GM18526 (cell line): ENCODE results near the gene IFT20.

Experiments
- POLR2A ChIP-seq: IDR thresholded peaks from 3 replicates; pipeline ENCODE4 v1.6.1; 2011; ENCODE audit not compliant: insufficient read length; ENCODE audit errors: extremely low read depth

Gene IFT20

DNA sequence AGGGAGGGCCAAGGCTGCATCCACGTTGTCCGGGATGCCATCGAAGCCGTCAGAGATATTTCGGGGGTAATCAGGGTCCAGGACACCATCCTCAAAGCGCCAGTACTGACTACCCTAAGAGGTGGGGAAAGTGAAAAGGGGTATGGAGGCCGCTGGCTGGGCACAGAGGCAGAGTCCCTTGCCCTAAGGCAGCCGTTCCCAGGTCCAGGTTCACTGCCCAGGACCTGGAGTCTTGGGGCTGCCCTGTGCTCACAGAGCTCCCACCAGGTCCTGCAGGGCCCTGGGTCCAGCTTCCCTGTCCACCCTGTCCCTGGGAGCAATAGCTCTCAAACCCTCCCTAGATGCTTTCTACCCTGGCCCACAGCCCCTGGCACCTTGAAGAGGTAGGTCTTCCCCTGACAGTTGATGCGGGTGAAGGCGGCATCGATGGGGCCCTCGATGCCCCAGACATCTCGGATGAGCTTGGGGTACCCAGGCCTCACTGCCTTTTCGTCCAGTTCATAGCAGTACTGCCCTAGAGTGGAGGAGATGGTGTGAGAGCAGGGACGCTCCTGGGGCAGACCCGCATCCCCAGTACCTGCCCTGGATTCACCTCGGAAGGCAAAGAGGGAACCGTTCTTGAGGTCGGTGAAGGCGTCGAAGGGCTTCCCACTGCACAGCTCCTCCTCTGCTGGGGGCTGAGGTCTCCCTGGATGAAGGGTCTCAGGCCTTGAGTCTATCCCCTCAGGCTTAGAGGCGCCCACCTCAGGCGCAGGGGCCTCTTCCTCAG lies 33.8 kb upstream of the IFT20 start:
- no peak for TF ChIP-seq POLR2A

DNA sequence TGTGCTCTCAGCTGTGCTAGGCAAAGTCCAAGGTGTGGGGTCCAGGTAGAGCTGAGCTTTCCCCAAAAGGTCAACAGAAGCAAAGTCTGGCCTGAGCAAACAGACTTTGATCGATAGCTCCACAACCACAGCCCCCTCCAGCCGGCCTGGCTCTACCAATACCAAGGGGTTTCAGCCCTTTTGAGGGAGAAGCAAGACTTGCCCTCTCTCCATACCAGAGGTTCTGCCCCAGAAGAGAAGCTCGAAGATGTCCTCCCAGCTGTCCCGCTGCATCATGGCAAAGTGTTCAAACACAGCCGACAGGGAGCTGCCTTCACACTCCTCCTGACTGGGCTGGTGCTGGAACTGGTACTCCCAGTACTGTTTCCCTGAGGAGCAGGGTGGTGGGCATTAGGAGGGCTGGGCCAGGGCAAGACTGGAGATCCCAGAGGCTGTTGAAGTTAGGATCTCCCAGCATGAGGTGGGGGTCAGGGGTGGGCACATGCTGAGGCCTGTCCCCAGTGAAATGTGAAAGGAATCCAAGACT lies 33.1 kb upstream of the IFT20 start:
- no peak for TF ChIP-seq POLR2A

DNA sequence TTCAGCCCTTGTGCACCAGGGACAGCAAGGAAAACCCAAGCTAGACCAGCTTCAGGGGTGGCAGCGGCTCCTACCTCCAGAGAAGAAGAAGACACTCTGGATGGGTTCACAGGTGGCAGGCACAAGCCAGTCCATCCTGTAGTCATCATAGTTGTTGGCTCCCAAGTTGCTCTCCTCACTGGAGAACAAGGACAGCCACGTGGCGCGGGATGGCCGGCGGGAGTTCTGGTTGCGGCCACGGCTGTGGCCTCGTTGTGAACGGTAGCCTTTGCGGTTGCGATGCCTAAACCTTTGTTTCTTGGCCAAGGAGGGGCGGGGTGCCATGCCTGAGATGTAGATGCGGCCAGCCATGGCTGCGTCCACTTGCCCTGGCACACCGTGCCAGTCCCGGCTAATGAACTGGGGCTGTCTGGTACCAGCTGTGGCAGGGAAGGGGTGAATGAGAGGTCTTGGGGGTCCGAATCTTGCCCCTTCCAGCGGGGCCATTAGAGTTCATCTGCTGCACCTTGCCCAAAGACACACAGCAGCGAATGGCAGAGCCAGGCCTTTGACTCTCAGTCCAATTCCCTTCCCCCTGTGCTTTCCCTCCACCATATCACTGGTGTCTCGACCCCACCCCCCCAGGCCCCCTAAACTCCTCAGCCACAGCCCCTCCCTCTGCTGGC lies 32.5 kb upstream of the IFT20 start:
- no peak for TF ChIP-seq POLR2A

DNA sequence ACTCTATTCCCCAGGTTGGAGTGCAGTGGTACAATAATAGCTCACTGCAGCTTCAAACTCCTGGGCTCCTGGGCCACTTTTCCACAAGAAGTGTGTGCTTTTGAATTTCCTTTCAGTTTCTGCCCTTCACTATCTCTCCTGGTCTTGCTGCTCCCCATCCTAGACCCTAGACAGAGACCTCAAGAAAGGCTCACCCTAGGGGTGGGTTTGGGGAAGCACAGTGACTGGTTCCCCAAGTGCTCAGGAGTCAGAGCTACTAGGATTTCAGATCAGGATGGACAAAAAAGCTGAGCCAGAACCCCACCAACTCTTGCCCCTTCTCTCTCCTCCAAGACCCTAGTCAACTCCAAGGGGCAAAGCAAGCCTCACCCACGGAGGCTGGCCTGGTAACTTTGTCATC lies 31.3 kb upstream of the IFT20 start:
- no peak for TF ChIP-seq POLR2A

DNA sequence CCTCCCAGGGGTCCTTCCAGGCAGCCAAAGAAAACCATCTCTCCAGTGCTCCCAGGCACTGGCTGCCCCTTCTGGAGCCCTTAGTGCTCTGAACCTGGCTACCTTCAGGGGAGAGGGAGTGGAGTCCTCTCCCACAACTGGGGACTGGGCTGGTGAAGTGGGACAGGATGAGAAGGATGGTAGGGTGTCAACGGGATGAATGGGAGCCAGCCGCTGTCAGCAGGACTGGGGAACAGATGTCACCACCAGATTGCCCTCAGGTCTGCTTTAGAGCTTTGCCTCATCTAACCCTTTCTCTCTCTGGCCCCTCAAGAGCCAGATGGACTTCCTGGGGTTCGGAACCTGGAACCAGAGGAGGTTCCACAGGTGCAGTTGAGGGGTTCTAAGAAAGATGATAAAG lies 30.2 kb upstream of the IFT20 start:
- no peak for TF ChIP-seq POLR2A

DNA sequence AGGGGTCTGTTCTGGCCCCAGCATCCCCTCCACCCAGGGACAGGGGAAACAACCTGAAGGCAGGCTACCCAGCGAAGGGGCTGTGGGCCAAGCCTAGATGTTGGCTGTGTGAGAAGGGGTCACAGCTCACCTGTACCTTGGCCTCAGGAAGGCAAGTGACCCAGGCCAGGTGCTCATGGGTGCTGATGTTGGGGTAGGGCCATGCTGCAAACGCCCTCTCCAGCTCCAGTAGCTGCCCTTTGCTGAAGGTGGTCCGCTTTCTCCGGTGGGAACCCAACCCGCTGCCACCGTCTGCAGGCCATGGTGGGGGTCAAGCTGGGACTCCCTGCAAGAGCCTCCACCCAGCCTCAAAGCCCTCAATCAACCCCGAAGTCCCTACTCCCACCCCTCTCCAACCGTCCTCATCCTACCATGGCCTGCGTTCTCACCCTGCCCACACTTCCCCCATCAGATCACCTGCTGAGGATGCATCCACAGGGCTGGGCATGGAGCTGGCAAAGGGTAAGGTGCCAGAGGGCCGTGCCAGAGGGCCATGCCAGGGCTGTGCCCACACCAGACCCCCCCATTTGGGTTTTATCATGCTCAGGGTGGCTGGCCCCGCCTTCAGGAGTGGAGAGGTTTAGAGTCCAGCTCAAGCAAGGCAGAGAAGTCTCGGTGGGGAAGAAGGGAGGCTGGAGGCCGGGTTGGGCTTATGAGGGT lies 29.5 kb upstream of the IFT20 start, which contains the start of gene SEBOX:
SEBOX (minus strand) TSS at position 535 of the 699 bp plus-strand sequence; CDS start at position 487, 48 bp downstream.
- no peak for TF ChIP-seq POLR2A

DNA sequence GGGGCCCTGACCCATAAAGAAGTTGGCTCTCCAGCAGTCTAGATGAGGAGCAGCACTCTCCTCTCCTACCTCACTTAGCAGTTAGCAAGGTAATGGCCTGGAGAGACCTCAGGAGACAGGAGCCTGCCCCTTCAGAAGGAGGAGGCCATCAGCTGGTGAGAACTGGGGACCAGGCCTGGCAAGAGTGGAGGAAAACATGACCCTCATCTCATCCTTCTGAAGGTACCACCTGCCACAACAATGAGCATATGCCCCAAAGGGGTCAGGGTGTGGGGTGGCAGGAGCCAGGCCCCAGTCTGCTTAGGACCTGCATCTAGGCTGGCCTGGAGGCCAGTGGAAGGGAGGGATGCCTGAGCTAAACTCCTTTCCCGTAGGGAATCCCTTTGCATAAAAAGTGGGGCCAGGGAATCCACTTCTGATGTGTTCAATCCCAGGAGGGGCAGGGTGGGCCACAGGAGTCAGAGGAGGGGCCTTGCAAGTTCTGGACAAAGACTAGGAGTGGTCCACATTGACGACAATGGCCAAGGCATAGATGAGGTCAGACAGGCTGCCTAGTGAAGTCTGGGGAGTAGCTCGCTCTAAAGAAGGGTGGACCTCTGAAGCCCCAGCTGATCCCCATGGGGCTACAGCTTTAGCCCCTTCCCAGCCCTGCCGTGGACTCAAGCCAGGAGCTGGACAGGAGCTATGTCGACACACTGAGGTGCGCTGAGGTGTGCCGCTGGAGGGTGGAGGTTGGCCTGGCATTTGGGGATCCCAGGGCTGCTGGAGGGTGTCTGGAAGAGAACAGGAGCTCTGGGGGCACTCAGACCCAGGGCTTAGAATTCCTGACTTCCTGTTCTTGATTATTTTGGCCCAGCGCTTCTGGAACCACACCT lies 28.7 kb upstream of the IFT20 start:
- no peak for TF ChIP-seq POLR2A

DNA sequence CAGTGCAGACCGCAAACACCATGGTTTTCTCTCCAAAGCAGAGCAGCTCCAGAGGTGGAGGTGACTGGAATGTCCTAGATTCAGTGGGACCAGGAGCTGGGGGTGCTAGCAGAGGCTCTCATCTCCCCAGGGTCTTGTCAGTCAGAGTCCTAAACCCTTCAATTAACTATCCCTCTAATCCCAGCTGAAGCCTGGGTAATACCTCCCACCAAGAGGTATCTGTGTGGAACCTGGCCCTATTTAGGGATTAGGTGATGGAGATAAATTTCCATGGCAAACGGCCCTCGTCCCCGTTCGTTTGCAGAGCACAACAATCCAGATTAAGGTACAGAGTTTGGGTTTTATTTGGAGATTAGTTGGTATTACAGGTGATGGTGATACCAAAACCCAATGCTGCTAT lies 27.9 kb upstream of the IFT20 start:
- TF ChIP-seq POLR2A: no peak

DNA sequence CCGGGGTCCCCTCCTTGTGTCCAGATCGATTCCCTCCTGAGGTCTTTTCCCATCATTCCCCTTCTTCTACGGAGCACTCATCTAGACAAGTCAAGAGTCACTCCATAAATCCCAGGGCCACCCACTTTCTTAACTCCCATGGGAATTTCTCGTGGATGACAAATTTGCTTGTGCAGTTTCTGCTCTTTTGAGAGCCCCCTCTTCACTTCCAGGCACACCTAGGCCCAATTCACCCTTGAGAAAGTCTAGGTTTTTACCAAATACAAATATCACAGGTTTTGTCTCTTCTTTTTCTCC lies 22.6 kb upstream of the IFT20 start:
- TF ChIP-seq POLR2A: no peak

DNA sequence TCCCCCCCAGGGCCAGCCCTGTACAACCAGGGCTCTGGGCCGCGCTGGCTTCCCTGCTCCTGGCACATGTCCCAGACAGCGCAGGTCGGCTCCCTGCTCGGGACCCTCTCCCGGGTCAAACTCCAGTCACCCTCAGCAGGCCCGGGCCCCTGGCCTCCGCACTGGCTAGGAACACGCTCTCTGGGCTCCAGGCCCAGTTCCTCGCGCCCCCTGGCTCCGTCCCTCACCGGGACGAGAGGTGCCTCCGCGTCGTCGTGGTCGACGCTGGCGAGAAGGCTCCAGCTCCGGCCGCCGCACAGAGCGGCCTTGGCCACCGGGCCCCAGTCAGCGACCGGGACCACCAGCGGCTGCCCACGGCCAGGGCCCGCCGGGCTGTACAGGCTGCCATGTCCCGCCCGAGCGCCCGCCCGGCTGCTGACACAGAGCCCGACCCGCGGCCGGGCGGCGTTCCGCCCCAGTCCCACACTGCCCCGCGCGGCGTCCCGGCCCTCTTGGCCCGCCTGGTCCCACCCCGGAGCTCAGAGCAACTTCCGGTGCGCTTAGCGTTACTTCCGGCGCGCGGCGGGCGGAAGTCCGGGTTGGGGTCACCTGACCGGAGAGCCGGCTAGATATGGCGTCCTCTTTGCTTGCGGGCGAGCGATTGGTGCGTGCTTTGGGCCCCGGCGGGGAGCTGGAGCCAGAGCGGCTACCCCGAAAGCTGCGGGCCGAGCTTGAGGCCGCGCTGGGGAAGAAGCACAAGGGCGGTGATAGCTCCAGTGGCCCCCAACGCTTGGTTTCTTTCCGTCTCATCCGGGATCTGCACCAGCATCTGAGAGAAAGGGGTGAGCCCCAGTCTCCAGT lies 22.0 kb upstream of the IFT20 start, which contains the start of gene POLDIP2:
POLDIP2 (minus strand) TSS at position 467 of the 840 bp plus-strand sequence; CDS start at position 388, 79 bp downstream.
- peak; percentile 97 for TF ChIP-seq POLR2A

DNA sequence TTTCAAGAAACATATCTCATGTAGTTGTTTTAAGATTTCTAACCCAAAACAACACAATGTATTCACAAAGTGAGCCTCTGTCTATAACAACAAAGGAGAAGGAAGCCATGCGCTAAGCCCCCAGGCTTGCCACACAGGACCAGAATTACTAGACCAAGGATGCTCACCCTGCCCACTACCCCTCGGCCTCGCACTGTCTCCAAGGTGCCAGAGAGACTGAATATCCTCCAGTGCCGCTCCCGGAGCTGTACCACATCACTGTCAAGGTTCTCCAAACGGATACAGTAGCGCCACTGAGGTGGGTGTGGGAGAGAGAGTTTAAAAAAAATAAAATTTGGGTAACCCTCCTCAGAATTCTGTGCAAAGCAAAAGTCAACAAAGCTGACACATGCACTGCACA lies 15.0 kb upstream of the IFT20 start:
- TF ChIP-seq POLR2A: no peak

DNA sequence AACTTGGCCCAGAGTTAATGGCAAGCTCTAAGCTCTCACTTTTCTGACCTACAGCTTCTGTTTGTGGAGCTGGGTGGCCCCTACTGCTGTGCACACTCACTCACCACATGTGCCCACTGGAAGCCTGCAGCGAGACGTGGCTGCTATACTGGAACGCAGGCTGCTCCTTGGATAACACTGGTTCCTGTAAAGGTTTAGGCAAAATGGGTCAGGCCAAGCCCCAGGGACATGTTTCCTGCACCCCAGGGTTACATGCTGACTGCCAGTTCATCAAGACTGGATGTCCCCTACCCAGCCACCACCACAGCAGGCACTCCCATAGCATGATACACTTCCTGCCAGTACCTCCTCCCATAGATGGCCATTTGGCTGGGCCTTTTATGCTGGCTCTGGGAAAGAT lies 13.7 kb upstream of the IFT20 start:
- no peak for TF ChIP-seq POLR2A

DNA sequence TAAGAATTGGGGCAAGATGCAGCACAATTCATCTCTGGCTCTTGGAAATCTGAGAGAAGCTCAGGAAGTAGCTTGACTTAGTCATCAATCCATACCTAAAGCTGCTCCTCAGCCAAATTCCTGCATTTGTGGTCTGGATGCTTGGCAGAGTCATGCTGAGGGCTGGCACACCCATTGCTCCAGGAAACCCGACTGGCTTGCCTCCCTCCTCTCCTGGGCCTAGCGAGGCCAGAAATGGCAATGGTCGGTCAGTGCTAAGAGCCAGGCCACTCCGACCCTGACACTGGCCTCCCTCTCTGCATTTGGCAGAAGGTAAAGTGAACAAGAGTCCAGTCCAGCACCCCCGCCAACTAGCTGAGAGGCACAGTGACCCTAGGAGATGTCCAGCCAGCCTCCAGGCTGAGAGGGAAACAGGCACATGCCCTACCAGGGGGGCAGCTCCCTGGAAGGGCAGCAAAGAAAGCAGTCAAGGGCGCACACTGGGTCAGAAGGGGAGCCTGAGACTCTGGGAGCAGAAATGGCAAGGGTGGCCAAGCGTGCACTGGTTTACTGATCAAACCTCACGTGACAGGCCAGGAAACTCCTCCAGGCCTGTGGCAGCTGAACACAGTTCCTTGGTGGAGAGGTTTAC lies 12.1 kb upstream of the IFT20 start:
- TF ChIP-seq POLR2A: no peak
